ENCODE measurements around the gene OR5C1.

OR5C1 gene

GRCh38 chr9:122788831-122789230 lies at the start of gene OR5C1:
Gene OR5C1 (plus strand): TSS chr9:122788933. CDS start chr9:122788933, 0 bp downstream.
- Histone ChIP-seq H3K4me1 (ENCODE audit: insufficient read depth, low read length) (no peaks in the 10 kb centered on the region), H3K4me3 (ENCODE audit: low read length) (no peak within 1 kb of the TSS), H3K36me3 (ENCODE audit: insufficient read depth, low read length) (no peaks in the 10 kb centered on the region), H3K9me3 (ENCODE audit: low read length) (no peaks in the 10 kb centered on the region), H2AFZ (ENCODE audit: low read depth, low read length) (no peak within 1 kb of the TSS), H3K27me3 (ENCODE audit: insufficient read depth, low read length) (no peaks in the 10 kb centered on the region)

GRCh38 chr9:122742003-122742402 lies 46.7 kb upstream of the OR5C1 start, which contains the start of gene OR1L6:
Gene OR1L6 (plus strand): TSS chr9:122742303. CDS start chr9:122749848, 7,545 bp downstream.
- Histone ChIP-seq H3K27me3 (ENCODE audit: insufficient read depth, low read length) (no peaks in the 10 kb centered on the region), H3K4me3 (ENCODE audit: low read length) (no peak within 1 kb of the TSS), H2AFZ (ENCODE audit: low read depth, low read length) (no peak within 1 kb of the TSS), H3K9me3 (ENCODE audit: low read length) (no peaks in the 10 kb centered on the region), H3K4me1 (ENCODE audit: insufficient read depth, low read length) (no peaks in the 10 kb centered on the region), H3K36me3 (ENCODE audit: insufficient read depth, low read length) (no peaks in the 10 kb centered on the region)

- no peak overlapping the region for H2AFZ ChIP-seq (ENCODE audit: low read depth, low read length)
- no peaks in the 10 kb centered on the region for H3K4me1 ChIP-seq (ENCODE audit: insufficient read depth, low read length)
- H3K4me3 ChIP-seq (ENCODE audit: low read length), result no peak overlapping the region
- no peaks in the 10 kb centered on the region for H3K9me3 ChIP-seq (ENCODE audit: low read length)
- no peaks in the 10 kb centered on the region for H3K36me3 ChIP-seq (ENCODE audit: insufficient read depth, low read length)
- H3K27me3 ChIP-seq (ENCODE audit: insufficient read depth, low read length), result peaks cover 6% of the 10 kb centered on the region
Observed at GRCh38 chr9:122754825-122755224, 33.9 kb upstream of the OR5C1 start.

GRCh38 chr9:122767817-122768216 lies 20.9 kb upstream of the OR5C1 start:
- no peak overlapping the region for H2AFZ ChIP-seq (ENCODE audit: low read depth, low read length)
- no peaks in the 10 kb centered on the region for H3K4me1 ChIP-seq (ENCODE audit: insufficient read depth, low read length)
- no peaks in the 10 kb centered on the region for H3K9me3 ChIP-seq (ENCODE audit: low read length)
- H3K36me3 ChIP-seq (ENCODE audit: insufficient read depth, low read length), result no peaks in the 10 kb centered on the region
- no peak overlapping the region for H3K4me3 ChIP-seq (ENCODE audit: low read length)
- no peaks in the 10 kb centered on the region for H3K27me3 ChIP-seq (ENCODE audit: insufficient read depth, low read length)

GRCh38 chr9:122777052-122777451 lies 11.7 kb upstream of the OR5C1 start:
- H2AFZ ChIP-seq (ENCODE audit: low read depth, low read length), result no peak overlapping the region
- no peak overlapping the region for H3K4me3 ChIP-seq (ENCODE audit: low read length)
- no peaks in the 10 kb centered on the region for H3K9me3 ChIP-seq (ENCODE audit: low read length)
- H3K27me3 ChIP-seq (ENCODE audit: insufficient read depth, low read length), result peaks cover 6% of the 10 kb centered on the region
- H3K4me1 ChIP-seq (ENCODE audit: insufficient read depth, low read length), result no peaks in the 10 kb centered on the region
- no peaks in the 10 kb centered on the region for H3K36me3 ChIP-seq (ENCODE audit: insufficient read depth, low read length)

- H3K4me1 ChIP-seq (ENCODE audit: insufficient read depth, low read length), result no peaks in the 10 kb centered on the region
- H2AFZ ChIP-seq (ENCODE audit: low read depth, low read length), result no peak overlapping the region
- H3K27me3 ChIP-seq (ENCODE audit: insufficient read depth, low read length), result peaks cover 6% of the 10 kb centered on the region
- no peaks in the 10 kb centered on the region for H3K9me3 ChIP-seq (ENCODE audit: low read length)
- no peak overlapping the region for H3K4me3 ChIP-seq (ENCODE audit: low read length)
- H3K36me3 ChIP-seq (ENCODE audit: insufficient read depth, low read length), result no peaks in the 10 kb centered on the region
Observed at GRCh38 chr9:122777935-122778627, 10.7 kb upstream of the OR5C1 start.

- Histone ChIP-seq H3K4me1 (ENCODE audit: insufficient read depth, low read length) (no peaks in the 10 kb centered on the region), H3K27me3 (ENCODE audit: insufficient read depth, low read length) (peaks cover 6% of the 10 kb centered on the region), H3K36me3 (ENCODE audit: insufficient read depth, low read length) (no peaks in the 10 kb centered on the region), H2AFZ (ENCODE audit: low read depth, low read length) (no peak overlapping the region), H3K4me3 (ENCODE audit: low read length) (no peak overlapping the region), H3K9me3 (ENCODE audit: low read length) (no peaks in the 10 kb centered on the region)
Observed at GRCh38 chr9:122779181-122779580, 9.6 kb upstream of the OR5C1 start.

GRCh38 chr9:122780026-122780425 lies 8.7 kb upstream of the OR5C1 start:
- no peak overlapping the region for H3K4me3 ChIP-seq (ENCODE audit: low read length)
- peaks cover 6% of the 10 kb centered on the region for H3K27me3 ChIP-seq (ENCODE audit: insufficient read depth, low read length)
- no peaks in the 10 kb centered on the region for H3K9me3 ChIP-seq (ENCODE audit: low read length)
- no peaks in the 10 kb centered on the region for H3K36me3 ChIP-seq (ENCODE audit: insufficient read depth, low read length)
- no peak overlapping the region for H2AFZ ChIP-seq (ENCODE audit: low read depth, low read length)
- H3K4me1 ChIP-seq (ENCODE audit: insufficient read depth, low read length), result no peaks in the 10 kb centered on the region

GRCh38 chr9:122781671-122782070 lies 7.1 kb upstream of the OR5C1 start:
- Histone ChIP-seq H3K36me3 (ENCODE audit: insufficient read depth, low read length) (no peaks in the 10 kb centered on the region), H3K9me3 (ENCODE audit: low read length) (no peaks in the 10 kb centered on the region), H2AFZ (ENCODE audit: low read depth, low read length) (no peak overlapping the region), H3K4me3 (ENCODE audit: low read length) (no peak overlapping the region), H3K27me3 (ENCODE audit: insufficient read depth, low read length) (peaks cover 6% of the 10 kb centered on the region), H3K4me1 (ENCODE audit: insufficient read depth, low read length) (no peaks in the 10 kb centered on the region)

- H3K9me3 ChIP-seq (ENCODE audit: low read length), result no peaks in the 10 kb centered on the region
- no peaks in the 10 kb centered on the region for H3K27me3 ChIP-seq (ENCODE audit: insufficient read depth, low read length)
- no peak overlapping the region for H2AFZ ChIP-seq (ENCODE audit: low read depth, low read length)
- no peaks in the 10 kb centered on the region for H3K4me1 ChIP-seq (ENCODE audit: insufficient read depth, low read length)
- no peaks in the 10 kb centered on the region for H3K36me3 ChIP-seq (ENCODE audit: insufficient read depth, low read length)
- H3K4me3 ChIP-seq (ENCODE audit: low read length), result no peak overlapping the region
Observed at GRCh38 chr9:122785269-122785668, 3.5 kb upstream of the OR5C1 start.

GRCh38 chr9:122786338-122786737 lies 2.4 kb upstream of the OR5C1 start:
- no peaks in the 10 kb centered on the region for H3K27me3 ChIP-seq (ENCODE audit: insufficient read depth, low read length)
- H2AFZ ChIP-seq (ENCODE audit: low read depth, low read length), result no peak overlapping the region
- H3K9me3 ChIP-seq (ENCODE audit: low read length), result no peaks in the 10 kb centered on the region
- no peaks in the 10 kb centered on the region for H3K36me3 ChIP-seq (ENCODE audit: insufficient read depth, low read length)
- H3K4me1 ChIP-seq (ENCODE audit: insufficient read depth, low read length), result no peaks in the 10 kb centered on the region
- no peak overlapping the region for H3K4me3 ChIP-seq (ENCODE audit: low read length)

- Histone ChIP-seq H2AFZ (ENCODE audit: low read depth, low read length) (no peak overlapping the region), H3K4me1 (ENCODE audit: insufficient read depth, low read length) (no peaks in the 10 kb centered on the region), H3K27me3 (ENCODE audit: insufficient read depth, low read length) (no peaks in the 10 kb centered on the region), H3K4me3 (ENCODE audit: low read length) (no peak overlapping the region), H3K9me3 (ENCODE audit: low read length) (no peaks in the 10 kb centered on the region), H3K36me3 (ENCODE audit: insufficient read depth, low read length) (no peaks in the 10 kb centered on the region)
Observed at GRCh38 chr9:122789256-122790046, 718 bp downstream of the OR5C1 start.

- Histone ChIP-seq H3K4me1 (ENCODE audit: insufficient read depth, low read length) (no peaks in the 10 kb centered on the region), H3K4me3 (ENCODE audit: low read length) (no peak overlapping the region), H3K36me3 (ENCODE audit: insufficient read depth, low read length) (no peaks in the 10 kb centered on the region), H3K9me3 (ENCODE audit: low read length) (no peaks in the 10 kb centered on the region), H3K27me3 (ENCODE audit: insufficient read depth, low read length) (no peaks in the 10 kb centered on the region), H2AFZ (ENCODE audit: low read depth, low read length) (no peak overlapping the region)
Observed at GRCh38 chr9:122791872-122792669, 3.3 kb downstream of the OR5C1 start.

Data from neuron (in vitro differentiated cells).